Caco-2 (cell line): ENCODE measurements around the gene SORCS2. TPM values are rescaled to one million over a fixed set of nuclear protein-coding genes. Genes with fewer than 3 reads are reported as not detected.
"Not testable (repeated sequence)": the region's sequence is repeated elsewhere in the genome, so short reads cannot be mapped to it uniquely, and the experiment has no call there.

Experiments used
- BruUV-seq: library from RNA; stranded (reverse); fragments of 400-500 nt; replicated peaks from 2 replicates; lab custom pipeline; 2021; lab: Mats Ljungman, UMichigan
- CTCF ChIA-PET: fragments of 300-600 bp; sonication (Branson Sonifier 250); formaldehyde crosslinking; loops from one replicate; lab custom pipeline; 2022; ENCODE audit warnings: antibody characterized with exemption; lab: Charles Lee
- POLR2A ChIA-PET: fragments of 300-600 bp; sonication (Branson Sonifier 250); formaldehyde crosslinking; loops from one replicate; lab custom pipeline; 2022; ENCODE audit warnings: antibody characterized with exemption; lab: Charles Lee
- DNase-seq, 2 experiments: peaks; one replicate each; pipeline versions ENCODE4 v3.0.0 to v3.0.0-alpha.2; 2020 to 2022
- H3K27me3 ChIP-seq: replicated peaks from 2 replicates; pipeline ENCODE4 v1.6.0; 2011; ENCODE audit warnings: low read length; ENCODE audit not compliant: control insufficient read depth, insufficient read depth
- H3K36me3 ChIP-seq: 2 replicates; pipeline ENCODE4 v1.5.1; 2011; ENCODE audit warnings: low read length; ENCODE audit not compliant: control insufficient read depth, insufficient read depth
- H3K4me1 ChIP-seq: fragments of 250-450 bp; sonication (Bioruptor Pico); 2 replicates; pipeline ENCODE4 v1.5.1; 2020; ENCODE audit warnings: mild to moderate bottlenecking
- H3K4me3 ChIP-seq: 2 replicates; pipeline ENCODE4 v1.5.1; 2011; ENCODE audit warnings: low read depth, mild to moderate bottlenecking, control low read depth, low read length
- H3K9me3 ChIP-seq: fragments of 250-450 bp; sonication (Bioruptor Pico); 2 replicates; pipeline ENCODE4 v1.5.1; 2020; ENCODE audit warnings: mild to moderate bottlenecking, moderate library complexity
- H3K27ac Mint-ChIP-seq: one replicate; pipeline ENCODE4 v1.8.0; 2022; ENCODE audit warnings: mixed read lengths; ENCODE audit not compliant: unreplicated experiment
- H3K27me3 Mint-ChIP-seq: one replicate; pipeline ENCODE4 v1.8.0; 2022; ENCODE audit warnings: mixed read lengths; ENCODE audit not compliant: insufficient read depth, unreplicated experiment
- H3K36me3 Mint-ChIP-seq: one replicate; pipeline ENCODE4 v1.8.0; 2022; ENCODE audit warnings: mild to moderate bottlenecking, mixed read lengths; ENCODE audit not compliant: insufficient read depth, unreplicated experiment
- H3K4me1 Mint-ChIP-seq: one replicate; pipeline ENCODE4 v1.8.0; 2022; ENCODE audit warnings: low read depth, mixed read lengths; ENCODE audit not compliant: unreplicated experiment
- H3K4me3 Mint-ChIP-seq: one replicate; pipeline ENCODE4 v1.8.0; 2022; ENCODE audit warnings: mild to moderate bottlenecking, moderate library complexity, mixed read lengths; ENCODE audit not compliant: unreplicated experiment
- H3K9me3 Mint-ChIP-seq: one replicate; pipeline ENCODE4 v1.8.0; 2022; ENCODE audit warnings: mixed read lengths; ENCODE audit not compliant: unreplicated experiment
- intact Hi-C: fragments of 100-400 bp; cut with micrococcal nuclease; formaldehyde crosslinking; loops from one replicate; pipeline ENCODE4 v1.10.0; 2022; ENCODE audit not compliant: unreplicated experiment
- total RNA-seq: library from RNA; stranded (reverse); gene quantifications from 2 replicates; pipeline ENCODE4 v1.2.3, GENCODE V29; 2022
- TF ChIP-seq, protein P1 (sequence below), 2 experiments: fragments of 200-600 bp in 1 of 2; IDR thresholded peaks; 1 replicate in 1 of 2; 2 replicates in 1 of 2; pipeline versions ENCODE4 v1.5.1 to v1.8.0; 2011 to 2022; ENCODE audit warnings: antibody characterized with exemption in 1 of 2, control low read depth in 1 of 2, inconsistent platforms in 1 of 2, low read depth in 1 of 2, low read length in 1 of 2, mild to moderate bottlenecking in 1 of 2, moderate library complexity in 1 of 2; ENCODE audit not compliant: insufficient read depth in 1 of 2, severe bottlenecking in 1 of 2, unreplicated experiment in 1 of 2

Gene SORCS2
- total RNA-seq, 1 experiment from 2014 or later = 1.6 TPM

DNA sequence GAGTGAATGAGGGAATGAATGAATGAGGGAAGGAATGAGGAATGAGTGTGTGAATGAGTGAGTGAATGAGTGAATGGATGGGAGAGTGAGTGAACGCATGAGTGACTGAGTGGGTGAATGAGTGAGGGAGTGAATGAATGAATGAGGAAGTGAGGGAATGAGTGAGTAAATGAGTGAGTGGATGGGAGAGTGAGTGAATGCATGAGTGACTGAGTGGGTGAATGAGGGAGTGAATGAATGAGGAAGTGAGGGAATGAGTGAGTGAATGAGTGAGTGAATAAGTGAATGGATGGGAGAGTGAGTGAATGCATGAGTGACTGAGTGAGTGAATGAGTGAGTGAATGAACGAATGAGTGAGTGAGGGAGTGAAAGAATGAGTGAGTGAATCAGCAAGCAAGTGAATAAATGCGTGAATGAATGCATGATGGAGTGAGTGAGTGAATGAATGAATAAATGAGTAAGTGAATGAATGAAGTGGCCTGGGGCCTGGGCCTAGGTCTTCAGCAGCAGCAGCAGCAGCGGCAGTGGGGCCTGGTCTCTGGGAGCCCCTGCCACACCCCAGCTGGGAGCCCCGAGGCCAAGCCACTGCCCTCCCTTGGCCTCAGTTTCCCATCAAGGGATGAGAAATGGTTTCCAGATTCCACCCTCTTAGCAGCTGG lies 258.6 kb downstream of the SORCS2 start:
- ChIA-PET CTCF (no interaction called here), POLR2A (no interaction called here)
- no TSS peak for BruUV-seq
- H3K4me3 Mint-ChIP-seq = no peak overlapping the region
- no peaks in the 10 kb centered on the region for H3K9me3 Mint-ChIP-seq
- H3K4me1 Mint-ChIP-seq = no peaks in the 10 kb centered on the region
- no peak for DNase-seq
- no peaks in the 10 kb centered on the region for H3K27me3 Mint-ChIP-seq
- no peaks in the 10 kb centered on the region for H3K36me3 Mint-ChIP-seq
- no peak overlapping the region for H3K4me3 ChIP-seq
- no peaks in the 10 kb centered on the region for H3K27me3 ChIP-seq
- TF ChIP-seq, protein P1, sequence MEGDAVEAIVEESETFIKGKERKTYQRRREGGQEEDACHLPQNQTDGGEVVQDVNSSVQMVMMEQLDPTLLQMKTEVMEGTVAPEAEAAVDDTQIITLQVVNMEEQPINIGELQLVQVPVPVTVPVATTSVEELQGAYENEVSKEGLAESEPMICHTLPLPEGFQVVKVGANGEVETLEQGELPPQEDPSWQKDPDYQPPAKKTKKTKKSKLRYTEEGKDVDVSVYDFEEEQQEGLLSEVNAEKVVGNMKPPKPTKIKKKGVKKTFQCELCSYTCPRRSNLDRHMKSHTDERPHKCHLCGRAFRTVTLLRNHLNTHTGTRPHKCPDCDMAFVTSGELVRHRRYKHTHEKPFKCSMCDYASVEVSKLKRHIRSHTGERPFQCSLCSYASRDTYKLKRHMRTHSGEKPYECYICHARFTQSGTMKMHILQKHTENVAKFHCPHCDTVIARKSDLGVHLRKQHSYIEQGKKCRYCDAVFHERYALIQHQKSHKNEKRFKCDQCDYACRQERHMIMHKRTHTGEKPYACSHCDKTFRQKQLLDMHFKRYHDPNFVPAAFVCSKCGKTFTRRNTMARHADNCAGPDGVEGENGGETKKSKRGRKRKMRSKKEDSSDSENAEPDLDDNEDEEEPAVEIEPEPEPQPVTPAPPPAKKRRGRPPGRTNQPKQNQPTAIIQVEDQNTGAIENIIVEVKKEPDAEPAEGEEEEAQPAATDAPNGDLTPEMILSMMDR (IDR thresholded peaks at IDR 0.05; ENCODE audit: insufficient read depth in 1 of 2, low read depth in 1 of 2, low read length in 1 of 2, severe bottlenecking in 1 of 2, unreplicated experiment in 1 of 2) = no peak
- no peak overlapping the region for H3K27ac Mint-ChIP-seq
- intact Hi-C loops = no loop called here
- H3K4me1 ChIP-seq = no peaks in the 10 kb centered on the region
- no peaks in the 10 kb centered on the region for H3K36me3 ChIP-seq
- no peaks in the 10 kb centered on the region for H3K9me3 ChIP-seq

DNA sequence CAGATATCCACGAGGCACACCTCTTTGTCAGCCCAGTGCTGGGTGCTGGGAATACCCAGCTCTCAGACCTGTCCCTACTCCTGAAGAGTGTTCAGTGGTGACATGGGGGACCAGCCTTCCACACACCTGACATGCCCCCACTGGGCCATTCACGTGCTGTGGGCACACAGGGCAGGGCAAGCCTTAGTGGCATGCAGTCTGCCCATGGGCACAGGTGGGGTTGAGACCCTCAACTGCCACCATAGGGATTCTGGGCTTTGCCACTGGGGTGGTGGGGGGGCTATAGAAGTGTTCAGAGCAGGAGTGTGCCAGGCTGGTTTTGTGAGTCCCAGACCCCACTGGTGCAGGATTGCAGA lies 259.1 kb downstream of the SORCS2 start:
- TF ChIP-seq, protein P1 (IDR thresholded peaks at IDR 0.05; ENCODE audit: insufficient read depth in 1 of 2, low read depth in 1 of 2, low read length in 1 of 2, severe bottlenecking in 1 of 2, unreplicated experiment in 1 of 2) = no peak
- no peaks in the 10 kb centered on the region for H3K4me1 ChIP-seq
- H3K36me3 ChIP-seq = no peaks in the 10 kb centered on the region
- no peak overlapping the region for H3K27ac Mint-ChIP-seq
- no peaks in the 10 kb centered on the region for H3K9me3 ChIP-seq
- intact Hi-C loops = no loop called here
- no peak for DNase-seq
- no TSS peak for BruUV-seq
- CTCF ChIA-PET = no interaction called here
- H3K27me3 Mint-ChIP-seq = no peaks in the 10 kb centered on the region
- POLR2A ChIA-PET = no interaction called here
- H3K36me3 Mint-ChIP-seq = no peaks in the 10 kb centered on the region
- H3K4me3 ChIP-seq = no peak overlapping the region
- H3K4me3 Mint-ChIP-seq = no peak overlapping the region
- H3K27me3 ChIP-seq = no peaks in the 10 kb centered on the region
- no peaks in the 10 kb centered on the region for H3K9me3 Mint-ChIP-seq
- no peaks in the 10 kb centered on the region for H3K4me1 Mint-ChIP-seq

DNA sequence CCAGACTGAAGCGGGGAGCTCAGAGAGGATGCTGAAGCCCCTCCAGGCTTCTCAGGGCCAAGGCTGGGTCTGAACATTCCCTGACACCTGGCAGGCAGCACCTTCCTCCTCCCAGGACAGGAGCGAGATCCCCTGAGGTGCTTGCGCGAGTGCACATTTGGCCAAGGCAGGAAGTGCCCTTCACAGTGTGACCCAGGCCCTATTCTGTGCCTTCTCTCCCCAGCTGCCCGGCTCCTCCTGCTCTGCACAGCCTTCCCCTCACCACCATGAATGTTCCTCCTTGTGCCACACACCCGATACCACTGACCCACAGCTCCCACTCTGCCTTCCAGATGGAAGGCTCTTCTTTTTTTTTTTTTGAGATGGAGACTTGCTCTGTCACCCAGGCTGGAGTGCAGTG lies 259.5 kb downstream of the SORCS2 start:
- POLR2A ChIA-PET = no interaction called here
- no TSS peak for BruUV-seq
- H3K27ac Mint-ChIP-seq = no peak overlapping the region

DNA sequence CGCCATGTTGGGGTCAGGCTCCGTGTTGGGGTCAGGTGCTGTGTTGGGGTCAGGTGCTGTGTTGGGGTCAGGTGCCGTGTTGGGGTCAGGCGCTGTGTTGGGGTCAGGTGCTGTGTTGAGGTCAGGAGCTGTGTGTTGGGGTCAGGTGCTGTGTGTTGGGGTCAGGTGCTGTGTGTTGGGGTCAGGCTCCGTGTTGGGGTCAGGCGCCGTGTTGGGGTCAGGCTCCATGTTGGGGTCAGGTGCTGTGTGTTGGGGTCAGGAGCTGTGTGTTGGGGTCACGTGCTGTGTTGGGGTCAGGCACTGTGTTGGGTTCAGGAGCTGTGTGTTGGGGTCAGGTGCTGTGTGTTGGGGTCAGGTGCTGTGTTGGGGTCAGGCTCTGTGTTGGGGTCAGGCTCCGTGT lies 260.5 kb downstream of the SORCS2 start:
- H3K9me3 Mint-ChIP-seq, H3K4me1 Mint-ChIP-seq, H3K4me1 ChIP-seq, DNase-seq, H3K4me3 ChIP-seq, intact Hi-C loops, H3K36me3 Mint-ChIP-seq, H3K4me3 Mint-ChIP-seq, CTCF ChIA-PET, H3K27ac Mint-ChIP-seq, BruUV-seq, H3K27me3 Mint-ChIP-seq, POLR2A ChIA-PET, H3K27me3 ChIP-seq, H3K9me3 ChIP-seq, H3K36me3 ChIP-seq: not testable (repeated sequence)

More for the DNA sequence above, 259.5 kb downstream of the SORCS2 start:
- H3K9me3 ChIP-seq = no peaks in the 10 kb centered on the region
- CTCF ChIA-PET = no interaction called here
- Mint-ChIP-seq H3K27me3 (no peaks in the 10 kb centered on the region), H3K4me1 (no peaks in the 10 kb centered on the region), H3K9me3 (no peaks in the 10 kb centered on the region), H3K4me3 (no peak overlapping the region), H3K36me3 (no peaks in the 10 kb centered on the region)
- no peak overlapping the region for H3K4me3 ChIP-seq
- no peaks in the 10 kb centered on the region for H3K27me3 ChIP-seq
- TF ChIP-seq, protein P1 (IDR thresholded peaks at IDR 0.05; ENCODE audit: insufficient read depth in 1 of 2, low read depth in 1 of 2, low read length in 1 of 2, severe bottlenecking in 1 of 2, unreplicated experiment in 1 of 2) = no peak
- no peaks in the 10 kb centered on the region for H3K36me3 ChIP-seq
- intact Hi-C loops = no loop called here
- no peak for DNase-seq
- no peaks in the 10 kb centered on the region for H3K4me1 ChIP-seq
